ENCODE data around the gene TAOK1.

TAOK1 gene

GRCh38 chr17:29563816-29564215 is 173.7 kb downstream of the TAOK1 start:
- no peak for DNase-seq (ENCODE audit: low read depth)
- no peak overlapping the region for H3K4me3 ChIP-seq (replicated peaks; ENCODE audit: low read depth, low read length)
- no peak for TF ChIP-seq CTCF (IDR thresholded peaks at IDR 0.05; ENCODE audit: low read length, missing control alignments)

GRCh38 chr17:29565643-29566472 is 175.7 kb downstream of the TAOK1 start:
- peak overlapping the region; percentile 40 for H3K4me3 ChIP-seq (replicated peaks; ENCODE audit: low read depth, low read length)
- no peak for DNase-seq (ENCODE audit: low read depth)
- no peak for TF ChIP-seq CTCF (IDR thresholded peaks at IDR 0.05; ENCODE audit: low read length, missing control alignments)

GRCh38 chr17:29566473-29567303 is 176.5 kb downstream of the TAOK1 start, which contains the start of gene ABHD15:
Gene ABHD15, minus strand, starts transcription at chr17:29567037. Its CDS starts 71 bp downstream, at chr17:29566966.
- peak; percentile 63 for DNase-seq (ENCODE audit: low read depth)
- TF ChIP-seq CTCF (IDR thresholded peaks at IDR 0.05; ENCODE audit: low read length, missing control alignments): no peak
- peak within 1 kb of the TSS; percentile 70 for H3K4me3 ChIP-seq (replicated peaks; ENCODE audit: low read depth, low read length)

- no peak for DNase-seq (ENCODE audit: low read depth)
- H3K4me3 ChIP-seq (replicated peaks; ENCODE audit: low read depth, low read length): peak overlapping the region; percentile 70
- TF ChIP-seq CTCF (IDR thresholded peaks at IDR 0.05; ENCODE audit: low read length, missing control alignments): no peak
Measured at GRCh38 chr17:29567304-29567553, 177.1 kb downstream of the TAOK1 start.

- peak; percentile 19 for TF ChIP-seq CTCF (IDR thresholded peaks at IDR 0.05; ENCODE audit: low read length, missing control alignments)
- no peak for DNase-seq (ENCODE audit: low read depth)
- peak overlapping the region; percentile 70 for H3K4me3 ChIP-seq (replicated peaks; ENCODE audit: low read depth, low read length)
Measured at GRCh38 chr17:29567554-29568330, 177.6 kb downstream of the TAOK1 start.

- peak within 1 kb of the TSS; percentile 70 for H3K4me3 ChIP-seq (replicated peaks; ENCODE audit: low read depth, low read length)
- no peak for TF ChIP-seq CTCF (IDR thresholded peaks at IDR 0.05; ENCODE audit: low read length, missing control alignments)
- peak; percentile 78 for DNase-seq (ENCODE audit: low read depth)
Measured at GRCh38 chr17:29568331-29569244, 178.4 kb downstream of the TAOK1 start, which contains the start of gene TP53I13. Gene TP53I13, plus strand, starts transcription at chr17:29568701. Its CDS starts 58 bp downstream, at chr17:29568759.

Data from fibroblast of pulmonary artery (primary cell).